ENCODE measurements around the gene MPST.

The MPST gene

DNA sequence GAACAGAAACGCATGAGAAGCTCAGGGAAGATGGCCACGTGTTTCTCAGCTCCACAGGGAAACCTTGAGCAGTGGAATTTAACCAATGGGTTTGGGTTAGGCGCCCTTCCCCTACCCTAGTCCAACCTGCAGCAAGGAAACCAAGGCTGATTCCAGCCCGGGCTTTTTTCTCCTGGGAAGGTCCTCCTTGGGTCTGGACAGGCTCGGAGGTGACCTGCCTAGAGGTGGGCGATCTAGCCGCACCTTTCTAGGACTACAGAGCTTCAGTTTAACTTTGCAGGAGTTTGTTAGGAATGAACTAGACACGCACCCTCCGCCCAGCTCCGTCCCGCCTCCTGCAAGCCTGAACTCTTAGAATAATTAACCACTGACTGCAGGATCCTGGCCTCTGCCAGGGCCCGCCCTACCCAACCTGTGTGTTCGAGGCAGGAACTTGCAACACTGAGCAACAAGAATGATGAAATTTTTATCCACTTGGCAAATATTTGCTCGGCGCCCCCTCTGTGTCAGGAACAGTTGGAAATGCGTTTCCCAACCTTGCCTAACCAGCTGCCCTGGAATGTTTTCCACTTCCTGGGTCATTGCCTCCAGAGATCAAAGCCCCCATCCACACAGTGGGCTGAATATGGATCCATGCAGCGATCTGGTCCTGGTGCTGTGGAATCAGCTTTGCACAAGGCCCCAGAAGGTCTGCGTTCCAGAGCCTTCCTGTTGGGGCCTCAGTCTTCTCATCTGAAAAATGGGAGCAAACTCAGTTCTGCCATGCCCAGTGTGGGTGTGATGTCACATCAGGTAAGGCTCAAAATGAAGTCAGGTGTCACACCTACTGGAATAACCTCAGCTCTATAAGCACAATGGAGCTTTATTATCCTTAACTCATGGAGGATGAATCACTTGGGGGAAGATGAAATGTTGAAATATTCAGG is 13.3 kb downstream of the MPST start:
- no peak overlapping the region for H3K4me3 ChIP-seq (ENCODE audit: low read depth, low read length)
- no peak for DNase-seq
- no peaks in the 10 kb centered on the region for H3K27me3 ChIP-seq (replicated peaks)
- in situ Hi-C loops (cut with HindIII; ENCODE audit: low pct_ligation_motif_present, low sequenced_read_pairs): no loop called here
- TF ChIP-seq, protein P1, sequence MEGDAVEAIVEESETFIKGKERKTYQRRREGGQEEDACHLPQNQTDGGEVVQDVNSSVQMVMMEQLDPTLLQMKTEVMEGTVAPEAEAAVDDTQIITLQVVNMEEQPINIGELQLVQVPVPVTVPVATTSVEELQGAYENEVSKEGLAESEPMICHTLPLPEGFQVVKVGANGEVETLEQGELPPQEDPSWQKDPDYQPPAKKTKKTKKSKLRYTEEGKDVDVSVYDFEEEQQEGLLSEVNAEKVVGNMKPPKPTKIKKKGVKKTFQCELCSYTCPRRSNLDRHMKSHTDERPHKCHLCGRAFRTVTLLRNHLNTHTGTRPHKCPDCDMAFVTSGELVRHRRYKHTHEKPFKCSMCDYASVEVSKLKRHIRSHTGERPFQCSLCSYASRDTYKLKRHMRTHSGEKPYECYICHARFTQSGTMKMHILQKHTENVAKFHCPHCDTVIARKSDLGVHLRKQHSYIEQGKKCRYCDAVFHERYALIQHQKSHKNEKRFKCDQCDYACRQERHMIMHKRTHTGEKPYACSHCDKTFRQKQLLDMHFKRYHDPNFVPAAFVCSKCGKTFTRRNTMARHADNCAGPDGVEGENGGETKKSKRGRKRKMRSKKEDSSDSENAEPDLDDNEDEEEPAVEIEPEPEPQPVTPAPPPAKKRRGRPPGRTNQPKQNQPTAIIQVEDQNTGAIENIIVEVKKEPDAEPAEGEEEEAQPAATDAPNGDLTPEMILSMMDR (IDR thresholded peaks at IDR 0.05; ENCODE audit: low read depth, low read length, missing control alignments): no peak
- no peak overlapping the region for H3K27ac ChIP-seq
- peaks cover 8% of the 10 kb centered on the region for H3K36me3 ChIP-seq (replicated peaks)

DNA sequence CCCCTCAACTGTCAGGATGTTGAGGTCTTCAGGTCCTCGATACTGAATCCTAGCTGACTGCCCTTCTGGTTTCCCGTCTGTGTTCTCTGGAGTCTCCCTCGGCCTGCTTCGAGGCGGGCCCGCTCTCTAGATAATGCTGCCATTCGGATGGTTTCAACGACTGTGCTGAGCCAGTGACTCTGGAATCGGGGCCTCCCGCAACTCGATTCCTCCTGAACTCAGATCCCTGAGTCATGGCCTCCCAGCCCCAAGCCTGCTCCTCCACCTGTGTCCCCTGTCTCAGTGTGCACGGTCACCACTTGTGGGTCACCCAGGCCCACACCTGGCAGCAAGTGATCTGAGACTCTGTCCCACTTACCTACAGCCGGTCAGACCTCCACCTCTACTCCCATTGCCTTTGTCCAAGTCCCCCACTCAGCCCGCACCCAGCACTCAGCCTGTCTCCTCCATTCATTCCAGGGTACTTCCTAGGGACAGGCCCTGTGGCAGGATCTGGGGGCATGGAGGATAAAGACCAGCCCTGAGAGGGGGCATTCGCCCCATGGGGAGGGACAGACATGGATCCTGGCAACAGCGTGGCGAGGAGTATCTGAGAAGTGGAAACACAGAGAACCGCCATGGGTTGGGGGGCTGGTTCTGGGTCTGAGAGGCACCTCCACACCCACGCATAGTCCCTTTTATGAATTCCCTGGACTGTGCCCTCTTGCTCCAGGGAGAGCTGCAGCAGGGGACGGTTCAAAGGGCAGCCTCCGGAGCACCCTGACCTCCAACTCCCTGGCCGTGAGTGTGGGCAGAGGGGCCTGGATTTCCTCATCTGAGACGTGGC is 14.3 kb downstream of the MPST start:
- Histone ChIP-seq H3K4me3 (ENCODE audit: low read depth, low read length) (no peak overlapping the region), H3K27me3 (replicated peaks) (no peaks in the 10 kb centered on the region), H3K27ac (no peak overlapping the region), H3K36me3 (replicated peaks) (peaks cover 5% of the 10 kb centered on the region)
- no peak for DNase-seq
- in situ Hi-C loops (cut with HindIII; ENCODE audit: low pct_ligation_motif_present, low sequenced_read_pairs): no loop called here
- TF ChIP-seq, protein P1 (IDR thresholded peaks at IDR 0.05; ENCODE audit: low read depth, low read length, missing control alignments): no peak

DNA sequence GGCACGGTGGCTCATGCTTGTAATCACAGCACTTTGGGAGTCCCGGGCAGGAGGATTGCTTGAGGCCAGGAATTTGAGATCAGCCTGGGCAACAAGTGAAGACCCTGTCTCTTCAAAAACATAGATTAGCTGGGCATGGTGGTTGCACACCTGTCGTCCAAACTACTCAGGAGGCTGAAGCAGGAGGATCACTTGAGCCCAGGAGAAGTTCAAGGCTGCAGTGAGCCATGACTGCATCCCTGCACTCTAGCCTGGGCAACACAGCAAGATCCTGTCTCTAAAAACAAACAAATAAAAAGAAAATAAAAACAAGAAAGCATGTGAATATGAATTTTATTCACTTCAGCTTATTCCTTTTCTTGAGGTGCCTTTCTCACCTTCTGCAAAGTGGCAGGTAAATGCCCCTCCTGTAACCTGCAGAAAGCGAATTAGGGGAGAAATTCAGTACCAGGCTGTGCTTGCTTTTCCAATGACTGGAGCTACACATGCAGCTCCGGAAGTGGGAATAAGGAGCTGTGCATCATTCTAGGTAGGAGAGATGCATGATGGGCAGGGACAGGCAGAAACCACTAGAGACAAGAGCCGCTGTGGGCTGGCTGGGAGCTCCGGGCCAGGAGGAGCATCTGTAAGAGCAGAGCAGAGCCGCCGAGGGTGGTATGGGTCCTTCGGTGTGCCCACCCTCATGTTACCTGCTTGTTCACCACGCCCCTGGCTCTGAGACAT is 17.3 kb downstream of the MPST start:
- in situ Hi-C loops (cut with HindIII; ENCODE audit: low pct_ligation_motif_present, low sequenced_read_pairs): no loop called here
- no peaks in the 10 kb centered on the region for H3K36me3 ChIP-seq (replicated peaks)
- no peak overlapping the region for H3K27ac ChIP-seq
- no peaks in the 10 kb centered on the region for H3K27me3 ChIP-seq (replicated peaks)
- H3K4me3 ChIP-seq (ENCODE audit: low read depth, low read length): no peak overlapping the region
- no peak for DNase-seq
- TF ChIP-seq, protein P1 (IDR thresholded peaks at IDR 0.05; ENCODE audit: low read depth, low read length, missing control alignments): no peak

DNA sequence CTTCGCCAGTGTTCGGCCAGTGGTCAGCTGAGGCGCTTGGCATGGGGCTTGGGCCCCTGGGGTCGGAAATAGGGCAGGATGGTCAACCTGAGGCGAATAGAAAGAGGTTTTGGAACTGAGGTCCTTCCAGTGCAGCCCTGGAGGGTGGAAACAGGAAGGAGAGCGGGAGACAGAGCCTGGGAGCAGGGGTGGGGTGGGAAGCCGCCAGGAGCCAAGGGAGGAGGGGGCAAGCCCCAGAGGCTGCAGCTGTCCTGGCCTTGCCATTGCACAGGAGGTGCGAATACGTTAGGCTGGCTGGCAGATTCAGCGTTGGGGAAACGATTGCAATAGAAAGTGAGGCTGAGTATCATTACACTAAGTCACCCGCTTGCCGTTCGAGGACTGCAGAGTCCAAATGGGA is 18.1 kb downstream of the MPST start:
- TF ChIP-seq, protein P1 (IDR thresholded peaks at IDR 0.05; ENCODE audit: low read depth, low read length, missing control alignments): no peak
- Histone ChIP-seq H3K4me3 (ENCODE audit: low read depth, low read length) (no peak overlapping the region), H3K36me3 (replicated peaks) (no peaks in the 10 kb centered on the region), H3K27ac (no peak overlapping the region), H3K27me3 (replicated peaks) (no peaks in the 10 kb centered on the region)
- no peak for DNase-seq
- in situ Hi-C loops (cut with HindIII; ENCODE audit: low pct_ligation_motif_present, low sequenced_read_pairs): no loop called here

DNA sequence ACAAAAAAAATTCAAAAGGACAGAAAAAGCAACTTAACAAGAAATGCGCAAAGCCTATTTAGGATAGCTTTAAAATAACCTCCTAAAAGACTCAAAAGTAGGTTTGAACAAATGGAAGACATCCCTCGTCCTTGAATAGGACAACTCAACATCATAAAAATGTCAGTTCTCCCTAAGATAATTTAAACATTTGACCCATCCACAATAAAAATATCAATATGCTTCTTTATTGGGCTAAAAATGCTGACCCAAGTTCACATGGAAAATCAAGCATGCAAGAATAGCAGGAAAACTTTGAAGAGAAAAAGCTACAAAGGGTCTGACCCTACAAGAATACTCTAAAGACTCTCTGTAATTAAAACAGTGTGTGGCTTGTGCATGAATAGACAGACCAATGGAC is 19.9 kb downstream of the MPST start:
- Histone ChIP-seq H3K36me3 (replicated peaks) (no peaks in the 10 kb centered on the region), H3K27me3 (replicated peaks) (no peaks in the 10 kb centered on the region), H3K4me3 (ENCODE audit: low read depth, low read length) (no peak overlapping the region), H3K27ac (no peak overlapping the region)
- in situ Hi-C loops (cut with HindIII; ENCODE audit: low pct_ligation_motif_present, low sequenced_read_pairs): no loop called here
- TF ChIP-seq, protein P1 (IDR thresholded peaks at IDR 0.05; ENCODE audit: low read depth, low read length, missing control alignments): no peak
- no peak for DNase-seq
